CD4-positive, CD25-positive, alpha-beta regulatory T cell (primary cell): ENCODE data around the gene ZBTB34. TPM values are rescaled to one million over a fixed set of nuclear protein-coding genes. Genes with fewer than 3 reads are reported as not detected.

Source experiments
- ATAC-seq, 2 donors: fragments of 150-1000 bp; cut with Tn5 transposase; one replicate each; pipeline ENCODE4 v1.10.0; 2021; ENCODE audit warnings: low read depth in 2 of 2, moderate number of reproducible peaks in 2 of 2, moderate library complexity in 1 of 2
- DNase-seq, 3 donors: peaks; one replicate each; pipeline versions ENCODE4 v3.0.0 to v3.0.0-alpha.2; 2012 to 2022; ENCODE audit warnings: mixed read lengths in 1 of 3
- H3K27ac ChIP-seq: one replicate; pipeline ENCODE4 v1.7.0; 2013; ENCODE audit warnings: mild to moderate bottlenecking, low read length; ENCODE audit not compliant: insufficient read depth, poor library complexity, severe bottlenecking
- H3K27me3 ChIP-seq: one replicate; pipeline ENCODE4 v1.7.0; 2013; ENCODE audit warnings: low read length; ENCODE audit not compliant: control insufficient read depth, insufficient read depth
- H3K36me3 ChIP-seq: one replicate; pipeline ENCODE4 v1.7.0; 2013; ENCODE audit warnings: mild to moderate bottlenecking, low read length, moderate library complexity; ENCODE audit not compliant: control insufficient read depth, insufficient read depth
- H3K4me1 ChIP-seq: 2 replicates; pipeline ENCODE4 v1.7.0; 2013; ENCODE audit warnings: mild to moderate bottlenecking, low read length; ENCODE audit not compliant: insufficient read depth, control insufficient read depth, poor library complexity, severe bottlenecking
- H3K4me3 ChIP-seq: one replicate; pipeline ENCODE4 v1.7.0; 2013; ENCODE audit warnings: low read depth, mild to moderate bottlenecking, low read length, moderate library complexity
- H3K9me3 ChIP-seq, 2 experiments: 1 replicate in 1 of 2; 2 replicates in 1 of 2; pipeline ENCODE4 v1.7.0; 2013; ENCODE audit warnings: low read length in 2 of 2, mild to moderate bottlenecking in 1 of 2, moderate library complexity in 1 of 2; ENCODE audit not compliant: control insufficient read depth in 2 of 2
- H3K27ac Mint-ChIP-seq, 3 donors: one replicate each; pipeline ENCODE4 v1.8.0; 2020 to 2022; ENCODE audit warnings: mild to moderate bottlenecking in 3 of 3, mixed read lengths in 3 of 3, moderate library complexity in 2 of 3
- H3K27me3 Mint-ChIP-seq: one replicate; pipeline ENCODE4 v1.8.0; 2022; ENCODE audit warnings: mild to moderate bottlenecking, mixed read lengths
- H3K36me3 Mint-ChIP-seq: one replicate; pipeline ENCODE4 v1.8.0; 2020; ENCODE audit warnings: mixed read lengths
- H3K4me1 Mint-ChIP-seq, 4 donors: one replicate each; pipeline ENCODE4 v1.8.0; 2020 to 2022; ENCODE audit warnings: mixed read lengths in 4 of 4, mild to moderate bottlenecking in 1 of 4
- H3K4me3 Mint-ChIP-seq, 4 donors: one replicate each; pipeline ENCODE4 v1.8.0; 2020 to 2022; ENCODE audit warnings: mild to moderate bottlenecking in 4 of 4, mixed read lengths in 4 of 4, moderate library complexity in 3 of 4
- H3K9me3 Mint-ChIP-seq, 7 donors: one replicate each; pipeline ENCODE4 v1.8.0; 2020 to 2022; ENCODE audit warnings: mixed read lengths in 7 of 7, mild to moderate bottlenecking in 3 of 7, moderate library complexity in 2 of 7
- polyA plus RNA-seq, 4 donors: library from polyadenylated mRNA; unstranded; fragments of 300-500 nt; fragmentation: Illumina TruSeq; gene quantifications; one replicate each; pipeline ENCODE4 v1.2.3, GENCODE V29; 2021
- total RNA-seq: library from RNA; stranded (reverse); gene quantifications from one replicate; pipeline ENCODE4 v1.2.3, GENCODE V29; 2022

The ZBTB34 gene
- total and polyA plus RNA-seq, 5 donors from 2014 or later = 0.56 to 5.4 (median 0.82) TPM

- Mint-ChIP-seq H3K27ac (no peak overlapping the region), H3K36me3 (no peaks in the 10 kb centered on the region), H3K4me3 (no peak overlapping the region), H3K27me3 (peaks cover 4% of the 10 kb centered on the region), H3K4me1 (peaks cover 0 to 4% (median 0%) of the 10 kb centered on the region in 4 donors), H3K9me3 (no peaks in the 10 kb centered on the region)
- no peak for ATAC-seq
- DNase-seq = no peak
- Histone ChIP-seq H3K4me3 (no peak overlapping the region), H3K27ac (no peak overlapping the region), H3K36me3 (no peaks in the 10 kb centered on the region), H3K27me3 (peaks cover 4% of the 10 kb centered on the region), H3K9me3 (no peaks in the 10 kb centered on the region), H3K4me1 (no peaks in the 10 kb centered on the region)
These were observed 67.0 kb downstream of the ZBTB34 start for GRCh38 chr9:126927419-126927818.

DNA sequence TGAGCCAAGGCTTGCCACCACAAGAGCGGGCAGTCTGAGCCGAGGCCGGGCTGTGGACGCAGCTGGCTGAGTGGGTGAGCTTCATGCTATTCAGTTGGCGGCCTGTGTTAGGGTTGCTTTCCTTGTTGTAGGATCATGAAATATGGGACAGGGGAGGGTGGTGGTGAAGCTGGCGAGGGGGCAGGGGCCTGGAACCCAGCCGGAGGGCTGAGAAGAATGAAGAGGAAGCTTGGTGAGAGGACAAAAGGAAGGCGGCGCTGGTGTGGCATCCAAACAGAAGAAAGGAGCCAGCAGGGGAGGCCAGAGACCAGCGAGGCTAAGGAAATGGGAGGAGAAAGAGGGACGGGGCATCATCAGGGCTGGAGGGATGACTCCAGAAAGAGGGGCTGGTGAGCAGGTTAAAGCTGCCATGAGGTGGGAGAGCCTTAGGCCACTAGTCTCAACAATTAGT is 72.5 kb downstream of the ZBTB34 start:
- H3K4me1 ChIP-seq = no peaks in the 10 kb centered on the region
- no peak overlapping the region for H3K4me3 Mint-ChIP-seq
- no peak for ATAC-seq
- H3K9me3 ChIP-seq = no peaks in the 10 kb centered on the region
- H3K27me3 ChIP-seq = peaks cover 3% of the 10 kb centered on the region
- no peaks in the 10 kb centered on the region for H3K36me3 Mint-ChIP-seq
- H3K9me3 Mint-ChIP-seq = no peaks in the 10 kb centered on the region
- no peak overlapping the region for H3K27ac Mint-ChIP-seq
- H3K27me3 Mint-ChIP-seq = peaks cover 8% of the 10 kb centered on the region
- no peak overlapping the region for H3K4me3 ChIP-seq
- H3K36me3 ChIP-seq = no peaks in the 10 kb centered on the region
- DNase-seq = no peak
- H3K27ac ChIP-seq = no peak overlapping the region
- H3K4me1 Mint-ChIP-seq = peaks cover 0 to 4% (median 0%) of the 10 kb centered on the region in 4 donors

DNA sequence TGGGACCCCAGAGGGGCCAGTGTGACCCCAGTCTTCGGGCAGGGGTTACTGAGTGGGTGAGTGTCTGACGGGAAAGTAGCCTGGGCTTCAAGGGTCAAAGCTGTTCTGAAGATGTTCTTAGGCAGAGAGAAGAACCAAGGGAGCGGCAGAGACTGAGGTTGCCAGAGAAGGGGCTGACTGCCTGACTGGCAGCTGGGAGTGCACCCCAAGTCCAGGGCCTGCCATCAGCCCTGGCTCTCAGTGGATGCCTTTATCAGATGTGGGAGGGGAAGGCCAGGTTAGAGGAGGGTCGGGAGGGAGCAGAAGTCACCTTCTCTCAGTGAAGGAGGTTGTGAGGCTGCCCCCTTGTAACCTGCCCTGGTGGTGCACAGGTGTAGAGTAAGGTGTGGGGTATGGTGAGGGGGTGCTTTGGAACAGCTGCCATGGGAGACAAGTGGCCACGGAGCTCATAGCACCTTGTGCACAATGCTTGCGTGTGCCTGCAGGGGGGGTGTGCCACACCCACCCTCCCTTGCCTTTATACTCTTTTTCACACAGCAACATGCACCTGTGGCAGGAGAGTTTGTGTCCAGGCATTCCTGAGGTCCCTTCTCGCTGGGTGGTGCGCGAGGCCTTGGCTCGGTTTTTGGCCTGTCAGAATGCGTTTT is 73.0 kb downstream of the ZBTB34 start:
- H3K27me3 ChIP-seq = no peaks in the 10 kb centered on the region
- H3K4me3 Mint-ChIP-seq = no peak overlapping the region
- no peak overlapping the region for H3K27ac ChIP-seq
- ATAC-seq = no peak
- peaks cover 8% of the 10 kb centered on the region for H3K27me3 Mint-ChIP-seq
- no peaks in the 10 kb centered on the region for H3K36me3 ChIP-seq
- peaks cover 0 to 4% (median 0%) of the 10 kb centered on the region in 4 donors for H3K4me1 Mint-ChIP-seq
- no peaks in the 10 kb centered on the region for H3K36me3 Mint-ChIP-seq
- no peaks in the 10 kb centered on the region for H3K9me3 Mint-ChIP-seq
- no peaks in the 10 kb centered on the region for H3K9me3 ChIP-seq
- no peak overlapping the region for H3K4me3 ChIP-seq
- H3K4me1 ChIP-seq = no peaks in the 10 kb centered on the region
- DNase-seq = no peak
- peak overlapping the region in 1 of 3 donors; percentile 72 for H3K27ac Mint-ChIP-seq

GRCh38 chr9:126934441-126934840 is 74.0 kb downstream of the ZBTB34 start:
- ATAC-seq (no peak), DNase-seq (no peak)
- no peaks in the 10 kb centered on the region for H3K4me1 ChIP-seq
- H3K4me1 Mint-ChIP-seq = peaks cover 0 to 2% (median 0%) of the 10 kb centered on the region in 4 donors
- peaks cover 8% of the 10 kb centered on the region for H3K27me3 Mint-ChIP-seq
- no peaks in the 10 kb centered on the region for H3K36me3 ChIP-seq
- no peaks in the 10 kb centered on the region for H3K27me3 ChIP-seq
- H3K4me3 Mint-ChIP-seq = no peak overlapping the region
- H3K27ac ChIP-seq = no peak overlapping the region
- H3K36me3 Mint-ChIP-seq = no peaks in the 10 kb centered on the region
- no peak overlapping the region for H3K27ac Mint-ChIP-seq
- no peak overlapping the region for H3K4me3 ChIP-seq
- no peaks in the 10 kb centered on the region for H3K9me3 ChIP-seq
- no peaks in the 10 kb centered on the region for H3K9me3 Mint-ChIP-seq

Other genes starting within 250 kb of the ZBTB34 start
- gene LMX1B, start 246.7 kb upstream of the ZBTB34 start, total RNA-seq = not detected
- gene LMX1B, start 246.7 kb upstream of the ZBTB34 start, polyA plus RNA-seq = not detected
- gene ZBTB43, start 55.6 kb upstream of the ZBTB34 start, total RNA-seq = 38.0 TPM
- 1 to 10 TPM; 4.5 to 8.2 (median 7.1) TPM for gene ZBTB43, start 55.6 kb upstream of the ZBTB34 start, polyA plus RNA-seq
- 10.3 TPM for gene RALGPS1, start 54.1 kb downstream of the ZBTB34 start, total RNA-seq
- gene RALGPS1, start 54.1 kb downstream of the ZBTB34 start, polyA plus RNA-seq = 1 to 10 TPM; 1.8 to 3.7 (median 2.7) TPM